Measurements from ENCODE around the gene TLK2. TPM values are rescaled to one million over a fixed set of nuclear protein-coding genes. Genes with fewer than 3 reads are reported as not detected.
"Not testable (repeated sequence)": the region's sequence is repeated elsewhere in the genome, so short reads cannot be mapped to it uniquely, and the experiment has no call there.

The TLK2 gene
- total RNA-seq, 1 donor from 2014 or later = 53.4 TPM

DNA sequence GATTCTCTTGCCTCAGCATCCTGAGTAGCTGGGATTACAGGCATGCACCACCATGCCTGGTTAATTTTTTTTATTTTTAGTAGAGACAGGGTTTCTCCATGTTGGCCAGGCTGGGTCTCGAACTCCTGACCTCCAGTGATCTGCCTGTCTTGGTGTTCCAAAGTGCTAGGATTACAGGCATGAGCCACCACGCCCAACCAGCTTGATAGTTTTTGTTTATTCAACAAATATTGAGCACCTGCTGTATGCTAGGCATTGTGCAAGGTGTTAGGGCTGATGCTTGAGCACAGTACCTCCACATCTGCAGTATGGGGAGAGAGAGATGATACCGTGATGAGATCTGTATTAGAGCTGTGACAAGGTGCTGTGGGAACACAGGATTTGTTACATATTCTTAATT lies 3.9 kb downstream of the TLK2 start:
- not testable (repeated sequence) for H3K27me3 Mint-ChIP-seq, H3K9me3 Mint-ChIP-seq, H3K27ac Mint-ChIP-seq, H3K4me3 Mint-ChIP-seq
- peak; percentile 16 for DNase-seq (ENCODE audit: extremely low spot score, unreplicated experiment)
- H3K36me3 Mint-ChIP-seq = peaks cover 16% of the 10 kb centered on the region
- peaks cover 24% of the 10 kb centered on the region for H3K4me1 Mint-ChIP-seq (ENCODE audit: unreplicated experiment)

DNA sequence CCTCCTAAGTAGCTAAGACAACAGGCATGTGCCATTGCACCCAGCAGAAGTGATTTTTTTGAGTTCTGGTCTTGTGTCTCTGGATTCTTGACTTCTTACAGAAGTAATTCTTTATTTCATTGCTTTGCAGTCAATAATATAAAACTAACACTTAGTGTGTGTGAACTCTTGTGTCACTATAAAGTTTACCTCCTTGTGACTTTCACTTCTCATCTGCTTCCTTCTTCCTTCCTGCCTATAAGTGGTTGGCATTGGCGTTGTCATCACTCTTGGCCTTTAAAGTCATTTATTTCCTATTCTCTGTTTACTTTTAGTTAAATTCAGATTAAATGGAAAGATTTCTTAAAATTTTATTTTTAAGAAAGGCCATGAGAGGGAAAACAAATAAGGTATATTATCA lies 12.4 kb downstream of the TLK2 start:
- H3K27me3 Mint-ChIP-seq; H3K4me1 Mint-ChIP-seq (ENCODE audit: unreplicated experiment); H3K4me3 Mint-ChIP-seq; H3K9me3 Mint-ChIP-seq; H3K27ac Mint-ChIP-seq; DNase-seq (ENCODE audit: extremely low spot score, unreplicated experiment): not testable (repeated sequence)
- peaks cover 16% of the 10 kb centered on the region for H3K36me3 Mint-ChIP-seq

GRCh38 chr17:62493049-62493655 lies 14.5 kb downstream of the TLK2 start:
- not testable (repeated sequence) for H3K4me1 Mint-ChIP-seq (ENCODE audit: unreplicated experiment)
- peak overlapping the region; percentile 0 for H3K27ac Mint-ChIP-seq

DNA sequence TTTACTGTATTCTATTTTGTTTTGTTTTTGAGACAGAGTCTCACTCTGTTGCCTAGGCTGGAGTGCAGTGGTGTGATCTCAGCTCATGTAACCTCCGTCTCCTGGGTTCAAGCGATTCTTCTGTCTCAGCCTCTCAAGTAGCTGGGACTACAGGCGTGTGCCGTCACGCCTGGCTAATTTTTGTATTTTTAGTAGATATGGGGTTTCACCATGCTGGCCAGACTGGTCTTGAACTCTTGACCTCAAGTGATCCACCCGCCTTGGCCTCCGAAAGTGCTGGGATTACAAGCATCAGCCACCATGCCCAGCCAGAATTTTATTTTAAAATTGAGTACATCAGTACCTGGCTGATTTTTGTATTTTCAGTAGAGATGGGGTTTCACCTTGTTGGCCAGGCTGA lies 15.4 kb downstream of the TLK2 start:
- H3K4me3 Mint-ChIP-seq; H3K4me1 Mint-ChIP-seq (ENCODE audit: unreplicated experiment); DNase-seq (ENCODE audit: extremely low spot score, unreplicated experiment); H3K27ac Mint-ChIP-seq; H3K9me3 Mint-ChIP-seq; H3K27me3 Mint-ChIP-seq: not testable (repeated sequence)
- peaks cover 12% of the 10 kb centered on the region for H3K36me3 Mint-ChIP-seq

More at GRCh38 chr17:62493049-62493655, 14.5 kb downstream of the TLK2 start:
- peaks cover 12% of the 10 kb centered on the region for H3K36me3 Mint-ChIP-seq
- not testable (repeated sequence) for DNase-seq (ENCODE audit: extremely low spot score, unreplicated experiment); H3K27me3 Mint-ChIP-seq; H3K9me3 Mint-ChIP-seq; H3K4me3 Mint-ChIP-seq

GRCh38 chr17:62496344-62496743 lies 17.7 kb downstream of the TLK2 start:
- H3K4me3 Mint-ChIP-seq; H3K27me3 Mint-ChIP-seq; H3K9me3 Mint-ChIP-seq; H3K27ac Mint-ChIP-seq; H3K36me3 Mint-ChIP-seq; DNase-seq (ENCODE audit: extremely low spot score, unreplicated experiment); H3K4me1 Mint-ChIP-seq (ENCODE audit: unreplicated experiment): not testable (repeated sequence)

DNA sequence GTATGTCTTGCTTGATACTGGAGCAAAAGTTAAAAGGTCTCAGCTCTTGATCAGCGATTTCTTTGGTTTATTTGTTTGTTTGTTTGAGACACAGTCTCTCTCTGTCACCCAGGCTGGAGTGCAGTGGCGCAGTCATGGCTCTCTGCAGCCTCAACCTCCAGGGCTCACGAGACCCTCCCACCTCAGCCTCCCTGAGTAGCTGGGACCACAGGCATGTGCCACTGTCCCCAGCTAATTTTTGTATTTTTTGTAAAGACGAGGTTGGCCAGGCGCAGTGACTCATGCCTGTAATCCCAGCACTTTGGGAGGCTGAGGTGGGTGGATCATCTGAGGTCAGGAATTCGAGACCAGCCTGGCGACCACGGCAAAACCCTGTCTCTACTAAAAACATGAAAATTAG lies 20.2 kb downstream of the TLK2 start:
- not testable (repeated sequence) for H3K4me3 Mint-ChIP-seq; H3K27ac Mint-ChIP-seq; H3K36me3 Mint-ChIP-seq; H3K27me3 Mint-ChIP-seq; H3K9me3 Mint-ChIP-seq; DNase-seq (ENCODE audit: extremely low spot score, unreplicated experiment); H3K4me1 Mint-ChIP-seq (ENCODE audit: unreplicated experiment)

DNA sequence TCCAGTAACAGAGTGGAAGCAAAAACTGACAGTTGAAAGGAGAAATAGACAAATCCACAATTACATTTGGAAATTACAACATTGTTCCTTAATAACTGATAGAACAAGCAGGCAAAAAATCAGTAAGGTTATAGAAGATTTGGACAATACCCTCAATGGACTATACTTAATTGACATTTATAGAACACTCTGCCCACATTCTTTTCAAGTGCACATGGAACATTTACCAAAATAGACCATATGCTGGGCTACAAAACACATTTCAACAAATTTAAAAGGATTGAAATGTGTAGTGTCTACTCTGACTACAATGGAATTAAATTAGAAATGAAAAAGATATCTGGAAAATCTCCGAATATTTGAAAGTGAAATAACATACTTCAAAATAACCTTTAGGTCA lies 21.8 kb downstream of the TLK2 start:
- not testable (repeated sequence) for H3K9me3 Mint-ChIP-seq; H3K27me3 Mint-ChIP-seq; DNase-seq (ENCODE audit: extremely low spot score, unreplicated experiment); H3K4me1 Mint-ChIP-seq (ENCODE audit: unreplicated experiment); H3K4me3 Mint-ChIP-seq; H3K36me3 Mint-ChIP-seq; H3K27ac Mint-ChIP-seq

DNA sequence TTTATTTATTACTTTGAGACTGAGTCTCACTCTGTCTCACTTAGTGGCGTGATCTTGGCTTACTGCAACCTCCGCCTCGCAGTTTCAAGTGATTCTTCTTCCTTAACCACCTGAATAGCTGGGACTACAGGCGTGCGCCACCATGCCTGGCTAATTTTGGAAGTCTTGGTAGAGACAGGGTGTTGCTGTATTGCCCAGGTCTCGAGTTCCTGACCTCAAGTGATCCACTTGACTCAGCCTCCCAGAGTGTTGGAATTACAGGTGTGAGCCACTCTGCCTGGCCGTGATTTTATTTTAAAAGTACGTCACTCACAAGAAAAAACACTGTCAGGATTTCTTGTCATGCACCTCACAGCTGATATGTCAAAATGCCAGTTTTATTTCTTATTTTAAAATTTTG lies 26.2 kb downstream of the TLK2 start:
- H3K27ac Mint-ChIP-seq; H3K27me3 Mint-ChIP-seq; DNase-seq (ENCODE audit: extremely low spot score, unreplicated experiment); H3K4me3 Mint-ChIP-seq; H3K9me3 Mint-ChIP-seq; H3K36me3 Mint-ChIP-seq: not testable (repeated sequence)
- peaks cover 14% of the 10 kb centered on the region for H3K4me1 Mint-ChIP-seq (ENCODE audit: unreplicated experiment)

DNA sequence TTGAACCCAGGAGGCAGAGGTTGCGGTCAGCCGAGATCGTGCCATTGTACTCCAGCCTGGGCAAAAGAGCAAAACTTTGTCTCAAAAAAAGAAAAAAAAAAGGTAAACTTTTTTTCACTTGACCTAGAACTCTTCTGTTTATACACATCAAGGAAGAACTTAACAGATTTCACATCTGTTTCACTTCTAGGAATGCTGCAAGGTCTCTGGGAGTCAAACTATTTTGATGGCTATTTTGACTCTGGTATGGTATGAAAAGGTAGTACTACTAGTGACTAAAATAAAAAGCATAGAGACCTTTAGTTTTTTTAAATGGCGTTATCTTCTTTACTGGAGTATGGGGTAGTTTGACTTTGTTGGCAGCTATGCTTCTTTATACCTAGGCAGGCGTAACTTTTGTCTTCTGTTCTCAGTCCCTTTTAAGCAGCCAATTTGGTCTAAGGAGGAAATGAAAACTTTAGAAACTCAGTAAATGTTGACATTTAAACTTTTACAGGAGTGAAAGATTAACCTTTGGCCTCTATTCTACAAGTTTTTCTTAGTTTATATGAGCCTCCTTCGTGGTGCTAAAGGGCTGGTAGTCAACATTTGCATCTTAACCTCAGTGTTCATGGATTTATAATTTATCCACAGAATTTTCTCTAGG lies 28.7 kb downstream of the TLK2 start:
- H3K36me3 Mint-ChIP-seq; DNase-seq (ENCODE audit: extremely low spot score, unreplicated experiment); H3K4me3 Mint-ChIP-seq; H3K27me3 Mint-ChIP-seq; H3K9me3 Mint-ChIP-seq: not testable (repeated sequence)
- H3K27ac Mint-ChIP-seq = peak overlapping the region; percentile 65
- H3K4me1 Mint-ChIP-seq (ENCODE audit: unreplicated experiment) = peaks cover 18% of the 10 kb centered on the region

GRCh38 chr17:62510247-62510819 lies 31.7 kb downstream of the TLK2 start:
- H3K4me3 Mint-ChIP-seq; H3K36me3 Mint-ChIP-seq; DNase-seq (ENCODE audit: extremely low spot score, unreplicated experiment); H3K27me3 Mint-ChIP-seq; H3K9me3 Mint-ChIP-seq; H3K27ac Mint-ChIP-seq: not testable (repeated sequence)
- peaks cover 18% of the 10 kb centered on the region for H3K4me1 Mint-ChIP-seq (ENCODE audit: unreplicated experiment)

- not testable (repeated sequence) for DNase-seq (ENCODE audit: extremely low spot score, unreplicated experiment); H3K27me3 Mint-ChIP-seq; H3K4me3 Mint-ChIP-seq
Observed at GRCh38 chr17:62511014-62511413, 32.4 kb downstream of the TLK2 start.

GRCh38 chr17:62516376-62516775 lies 37.8 kb downstream of the TLK2 start:
- DNase-seq (ENCODE audit: extremely low spot score, unreplicated experiment); H3K9me3 Mint-ChIP-seq; H3K4me3 Mint-ChIP-seq; H3K27me3 Mint-ChIP-seq; H3K4me1 Mint-ChIP-seq (ENCODE audit: unreplicated experiment); H3K27ac Mint-ChIP-seq: not testable (repeated sequence)
- H3K36me3 Mint-ChIP-seq = peaks cover 16% of the 10 kb centered on the region

More at GRCh38 chr17:62511014-62511413, 32.4 kb downstream of the TLK2 start:
- not testable (repeated sequence) for H3K9me3 Mint-ChIP-seq, H3K27ac Mint-ChIP-seq, H3K36me3 Mint-ChIP-seq
- H3K4me1 Mint-ChIP-seq (ENCODE audit: unreplicated experiment) = peaks cover 17% of the 10 kb centered on the region

- H3K36me3 Mint-ChIP-seq = peaks cover 17% of the 10 kb centered on the region
- not testable (repeated sequence) for H3K4me1 Mint-ChIP-seq (ENCODE audit: unreplicated experiment); H3K4me3 Mint-ChIP-seq; H3K27ac Mint-ChIP-seq; H3K27me3 Mint-ChIP-seq; H3K9me3 Mint-ChIP-seq; DNase-seq (ENCODE audit: extremely low spot score, unreplicated experiment)
Observed at GRCh38 chr17:62521295-62521694, 42.7 kb downstream of the TLK2 start.

DNA sequence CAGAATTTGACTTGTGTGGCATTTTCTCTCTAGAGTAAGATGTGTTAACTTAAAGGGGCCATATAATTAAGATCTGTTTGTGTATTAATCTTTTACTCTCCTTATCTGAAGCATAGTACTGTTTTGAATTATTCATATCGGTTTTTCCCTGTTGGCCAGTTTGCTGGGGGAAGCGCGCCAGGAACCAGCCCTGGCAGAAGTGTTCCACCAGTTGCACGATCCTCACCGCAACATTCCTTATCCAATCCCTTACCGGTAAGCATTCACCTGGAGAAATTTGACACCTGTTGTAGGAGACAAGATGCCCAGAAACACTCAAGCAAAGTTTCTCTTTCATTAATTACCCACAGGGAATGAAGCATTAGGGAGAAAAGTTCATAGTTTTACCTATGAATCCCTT lies 45.5 kb downstream of the TLK2 start:
- not testable (repeated sequence) for H3K4me1 Mint-ChIP-seq (ENCODE audit: unreplicated experiment); H3K9me3 Mint-ChIP-seq
- peaks cover 24% of the 10 kb centered on the region for H3K36me3 Mint-ChIP-seq

More for the DNA sequence above, 45.5 kb downstream of the TLK2 start:
- not testable (repeated sequence) for H3K27me3 Mint-ChIP-seq; H3K27ac Mint-ChIP-seq; DNase-seq (ENCODE audit: extremely low spot score, unreplicated experiment); H3K4me3 Mint-ChIP-seq

All from type B pancreatic cell (in vitro differentiated cells).